H9 (cell line): ENCODE measurements around the gene ZNF567. TPM values are rescaled to one million over a fixed set of nuclear protein-coding genes. Genes with fewer than 3 reads are reported as not detected.

Source experiments
- DNase-seq: peaks from one replicate; pipeline ENCODE4 v3.0.0-alpha.2; 2017
- H2AFZ ChIP-seq: one replicate; pipeline ENCODE4 v1.6.1; 2013; ENCODE audit warnings: mild to moderate bottlenecking, low read length, control low read depth, moderate library complexity
- H2AK5ac ChIP-seq: 2 replicates; pipeline ENCODE4 v1.6.1; 2013; ENCODE audit warnings: low read length, control low read depth, mixed read lengths; ENCODE audit not compliant: insufficient read length
- H2BK120ac ChIP-seq: one replicate; pipeline ENCODE4 v1.6.1; 2013; ENCODE audit warnings: low read depth, mild to moderate bottlenecking, low read length, control low read depth, inconsistent platforms; ENCODE audit not compliant: poor library complexity, severe bottlenecking
- H2BK12ac ChIP-seq: 2 replicates; pipeline ENCODE4 v1.6.1; 2013; ENCODE audit warnings: low read length, control low read depth, mixed read lengths, low read depth; ENCODE audit not compliant: insufficient read length
- H2BK15ac ChIP-seq: 2 replicates; pipeline ENCODE4 v1.6.1; 2013; ENCODE audit warnings: low read depth, low read length, control low read depth
- H2BK20ac ChIP-seq: one replicate; pipeline ENCODE4 v1.6.1; 2013; ENCODE audit warnings: low read depth, mild to moderate bottlenecking, low read length, control low read depth, inconsistent platforms; ENCODE audit not compliant: poor library complexity, severe bottlenecking
- H2BK5ac ChIP-seq: 2 replicates; pipeline ENCODE4 v1.6.1; 2013; ENCODE audit warnings: low read length, control low read depth, mixed read lengths; ENCODE audit not compliant: insufficient read length
- H3K14ac ChIP-seq: 2 replicates; pipeline ENCODE4 v1.6.1; 2013; ENCODE audit warnings: low read length, control low read depth; ENCODE audit not compliant: insufficient read depth
- H3K18ac ChIP-seq: 2 replicates; pipeline ENCODE4 v1.6.1; 2013; ENCODE audit warnings: low read depth, mild to moderate bottlenecking, mixed read lengths, low read length, control low read depth; ENCODE audit not compliant: insufficient read length
- H3K23ac ChIP-seq: 2 replicates; pipeline ENCODE4 v1.6.1; 2013; ENCODE audit warnings: low read length, control low read depth, mixed read lengths, low read depth; ENCODE audit not compliant: insufficient read length
- H3K23me2 ChIP-seq: 2 replicates; pipeline ENCODE4 v1.6.1; 2013; ENCODE audit warnings: low read depth, mild to moderate bottlenecking, mixed read lengths, low read length, control low read depth; ENCODE audit not compliant: insufficient read length, poor library complexity, severe bottlenecking
- H3K27ac ChIP-seq: 2 replicates; pipeline ENCODE4 v1.5.1; 2013; ENCODE audit warnings: low read length, control low read depth, mixed read lengths, low read depth; ENCODE audit not compliant: insufficient read length
- H3K27me3 ChIP-seq: 2 replicates; pipeline ENCODE4 v1.6.1; 2013; ENCODE audit warnings: low read length, control low read depth, inconsistent platforms; ENCODE audit not compliant: insufficient read depth
- H3K4ac ChIP-seq: 2 replicates; pipeline ENCODE4 v1.6.1; 2013; ENCODE audit warnings: low read depth, mild to moderate bottlenecking, control low read depth, inconsistent platforms, low read length, moderate library complexity
- H3K4me1 ChIP-seq: 2 replicates; pipeline ENCODE4 v1.6.1; 2013; ENCODE audit warnings: low read length, control low read depth, inconsistent platforms; ENCODE audit not compliant: insufficient read depth
- H3K4me2 ChIP-seq: 2 replicates; pipeline ENCODE4 v1.6.1; 2013; ENCODE audit warnings: low read length, control low read depth, mixed read lengths; ENCODE audit not compliant: insufficient read length, insufficient read depth
- H3K56ac ChIP-seq: 2 replicates; pipeline ENCODE4 v1.6.1; 2013; ENCODE audit warnings: low read depth, mild to moderate bottlenecking, mixed read lengths, low read length, control low read depth; ENCODE audit not compliant: insufficient read length
- H3K79me1 ChIP-seq: 2 replicates; pipeline ENCODE4 v1.6.1; 2013; ENCODE audit warnings: low read depth, mild to moderate bottlenecking, moderate library complexity, low read length, control low read depth, inconsistent platforms; ENCODE audit not compliant: insufficient read depth, poor library complexity, severe bottlenecking
- H3K79me2 ChIP-seq: 2 replicates; pipeline ENCODE4 v1.6.1; 2013; ENCODE audit warnings: low read length, control low read depth, inconsistent platforms; ENCODE audit not compliant: insufficient read depth
- H3K9ac ChIP-seq: 2 replicates; pipeline ENCODE4 v1.6.1; 2013; ENCODE audit warnings: low read length, control low read depth, mixed read lengths; ENCODE audit not compliant: insufficient read length; ENCODE audit errors: extremely low read depth
- H3K9me3 ChIP-seq: one replicate; pipeline ENCODE4 v1.6.1; 2013; ENCODE audit warnings: low read depth, low read length, inconsistent platforms; ENCODE audit not compliant: control insufficient read depth
- H3T11ph ChIP-seq: one replicate; pipeline ENCODE4 v1.6.1; 2013; ENCODE audit warnings: mild to moderate bottlenecking, low read length, control low read depth, inconsistent platforms
- H4K20me1 ChIP-seq: one replicate; pipeline ENCODE4 v1.6.1; 2013; ENCODE audit not compliant: control insufficient read depth, insufficient read length, insufficient read depth
- H4K5ac ChIP-seq: 2 replicates; pipeline ENCODE4 v1.6.1; 2013; ENCODE audit warnings: low read depth, mild to moderate bottlenecking, mixed read lengths, low read length, control low read depth; ENCODE audit not compliant: insufficient read length
- H4K8ac ChIP-seq: replicated peaks from 2 replicates; pipeline ENCODE4 v1.6.1; 2013; ENCODE audit warnings: low read length, control low read depth, mixed read lengths, low read depth; ENCODE audit not compliant: insufficient read length
- H4K91ac ChIP-seq: 2 replicates; pipeline ENCODE4 v1.6.1; 2013; ENCODE audit warnings: low read depth, mild to moderate bottlenecking, moderate library complexity, mixed read lengths, low read length, control low read depth; ENCODE audit not compliant: insufficient read length
- H3K27ac Mint-ChIP-seq, 3 experiments: 2 replicates in 2 of 3; 3 replicates in 1 of 3; pipeline ENCODE4 v1.8.0; 2020 to 2021; ENCODE audit warnings: mixed read lengths in 3 of 3, mild to moderate bottlenecking in 1 of 3, moderate library complexity in 1 of 3
- H3K27me3 Mint-ChIP-seq: 2 replicates; pipeline ENCODE4 v1.8.0; 2021; ENCODE audit warnings: low read depth, mild to moderate bottlenecking, moderate library complexity, mixed read lengths
- H3K36me3 Mint-ChIP-seq, 3 experiments: 2 replicates in 2 of 3; 3 replicates in 1 of 3; pipeline ENCODE4 v1.8.0; 2020 to 2021; ENCODE audit warnings: low read depth in 3 of 3, mixed read lengths in 3 of 3; ENCODE audit not compliant: insufficient read depth in 1 of 3
- H3K4me1 Mint-ChIP-seq, 2 experiments: 2 replicates each; pipeline ENCODE4 v1.8.0; 2020; ENCODE audit warnings: mixed read lengths in 2 of 2
- H3K4me3 Mint-ChIP-seq, 2 experiments: 2 replicates in 1 of 2; 3 replicates in 1 of 2; pipeline ENCODE4 v1.8.0; 2020 to 2021; ENCODE audit warnings: mild to moderate bottlenecking in 2 of 2, mixed read lengths in 2 of 2, moderate library complexity in 1 of 2
- H3K9me3 Mint-ChIP-seq, 2 experiments: 2 replicates in 1 of 2; 3 replicates in 1 of 2; pipeline ENCODE4 v1.8.0; 2020; ENCODE audit warnings: mild to moderate bottlenecking in 2 of 2, mixed read lengths in 2 of 2, moderate library complexity in 1 of 2
- CTCF ChIP-seq: fragments of 200-600 bp; sonication (generic); conservative IDR thresholded peaks from 3 replicates; pipeline ENCODE4 v1.8.0; 2021; ENCODE audit warnings: antibody characterized with exemption, mild to moderate bottlenecking
- WGBS: extraction: QIAGEN DNeasy Blood & Tissue Kit; methylation state at CpG from one replicate; pipeline ENCODE4 v1.1.7; 2013; ENCODE audit warnings: missing lambda C conversion rate, low lambda C conversion rate, mixed read lengths; ENCODE audit not compliant: insufficient read length; ENCODE audit errors: extremely low coverage; 5-methylcytosine and 5-hydroxymethylcytosine counted together
- total RNA-seq: library from RNA; stranded (reverse); gene quantifications from 2 replicates; pipeline ENCODE4 v1.2.1, GENCODE V29; 2021

Gene ZNF567
- total RNA-seq, 1 experiment from 2014 or later = 16.1 TPM

DNA sequence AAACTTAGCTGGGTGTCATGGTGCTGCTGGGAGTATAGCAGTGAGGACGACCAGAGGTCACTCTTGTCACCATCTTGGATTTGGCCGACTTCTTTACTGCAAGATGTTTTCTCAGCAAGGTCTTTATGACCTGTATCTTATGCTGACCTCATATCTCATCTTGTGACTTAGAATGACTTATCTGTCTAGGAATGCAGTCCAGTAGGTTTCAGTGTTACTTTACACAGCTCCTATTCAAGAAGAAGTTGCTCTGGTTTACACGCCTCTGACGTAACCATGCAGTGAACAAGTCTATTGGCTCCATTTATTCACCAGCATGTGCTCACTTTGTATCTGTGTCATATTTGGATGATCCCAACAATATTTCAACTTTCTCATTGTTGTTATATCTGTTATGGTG lies 58.5 kb downstream of the ZNF567 start:
- H3K18ac ChIP-seq = no peak overlapping the region
- no peak for TF ChIP-seq CTCF
- WGBS = no CpG with 5 or more reads among the region's 4 CpGs
- no peak overlapping the region for H3K23ac ChIP-seq
- no peak overlapping the region for H3K4me2 ChIP-seq
- peaks cover 96% of the 10 kb centered on the region in 2 experiments for H3K9me3 Mint-ChIP-seq
- H3K79me2 ChIP-seq = no peaks in the 10 kb centered on the region
- H3K9ac ChIP-seq = no peak overlapping the region
- H4K5ac ChIP-seq = no peak overlapping the region
- no peak overlapping the region for H3K14ac ChIP-seq
- H3K56ac ChIP-seq = no peak overlapping the region
- H3K27ac Mint-ChIP-seq = no peak overlapping the region
- H3K79me1 ChIP-seq = no peaks in the 10 kb centered on the region
- H3K27me3 Mint-ChIP-seq = peaks cover 21% of the 10 kb centered on the region
- H3K36me3 Mint-ChIP-seq = peaks cover 77 to 84% (median 79%) of the 10 kb centered on the region in 3 experiments
- no peak overlapping the region for H4K8ac ChIP-seq
- no peaks in the 10 kb centered on the region for H4K20me1 ChIP-seq
- H2AK5ac ChIP-seq = no peak overlapping the region
- peaks cover 56% of the 10 kb centered on the region for H3K9me3 ChIP-seq
- H3K4ac ChIP-seq = no peak overlapping the region
- no peak overlapping the region for H2BK5ac ChIP-seq
- no peaks in the 10 kb centered on the region for H3K23me2 ChIP-seq
- no peak overlapping the region for H2AFZ ChIP-seq
- DNase-seq = no peak
- no peak overlapping the region for H2BK120ac ChIP-seq
- H3T11ph ChIP-seq = no peak overlapping the region
- H3K4me1 ChIP-seq = no peaks in the 10 kb centered on the region
- no peak overlapping the region for H4K91ac ChIP-seq
- no peak overlapping the region for H2BK12ac ChIP-seq
- no peaks in the 10 kb centered on the region for H3K4me1 Mint-ChIP-seq
- no peak overlapping the region for H2BK20ac ChIP-seq
- no peaks in the 10 kb centered on the region for H3K27me3 ChIP-seq
- no peak overlapping the region for H2BK15ac ChIP-seq
- no peak overlapping the region for H3K4me3 Mint-ChIP-seq
- H3K27ac ChIP-seq = no peak overlapping the region
